Pons (tissue), 1 donor: ENCODE measurements around the gene MBNL2.

Experiments used
- DNase-seq: peaks from one replicate; pipeline ENCODE4 v3.0.0-alpha.2; 2016; ENCODE audit warnings: low spot score

MBNL2 gene

DNA sequence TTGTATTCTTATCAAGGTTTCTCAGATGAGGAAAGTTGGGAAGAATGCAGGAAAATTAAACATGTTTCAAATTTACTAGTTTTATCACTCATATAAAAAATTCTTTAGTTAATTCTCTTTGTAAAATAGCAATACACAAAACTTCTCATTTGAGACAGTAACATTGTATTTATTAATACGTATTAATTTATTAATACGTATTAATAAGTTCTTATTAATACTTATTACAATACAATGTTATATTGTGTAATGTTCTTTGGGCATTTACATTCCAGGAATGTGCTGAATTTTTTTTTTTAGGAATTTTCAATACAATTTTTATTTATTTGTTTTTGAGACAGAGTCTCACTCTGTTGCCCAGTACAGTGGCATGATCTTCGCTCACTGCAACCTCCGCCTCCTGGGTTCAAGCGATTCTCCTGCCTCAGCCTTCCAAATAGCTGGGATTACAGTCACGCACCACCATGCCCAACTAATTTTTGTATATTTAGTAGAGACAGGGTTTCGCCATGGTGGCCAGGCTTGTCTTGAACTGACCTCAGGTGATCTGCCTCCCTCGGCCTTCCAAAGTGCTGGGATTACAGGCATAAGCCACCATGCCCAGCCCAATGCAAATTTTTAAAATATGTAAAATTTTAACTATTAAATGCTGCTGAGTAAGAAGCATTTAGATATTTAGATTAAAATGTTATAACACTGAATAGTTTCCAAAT is 31.6 kb downstream of the MBNL2 start:
- DNase-seq: no peak

DNA sequence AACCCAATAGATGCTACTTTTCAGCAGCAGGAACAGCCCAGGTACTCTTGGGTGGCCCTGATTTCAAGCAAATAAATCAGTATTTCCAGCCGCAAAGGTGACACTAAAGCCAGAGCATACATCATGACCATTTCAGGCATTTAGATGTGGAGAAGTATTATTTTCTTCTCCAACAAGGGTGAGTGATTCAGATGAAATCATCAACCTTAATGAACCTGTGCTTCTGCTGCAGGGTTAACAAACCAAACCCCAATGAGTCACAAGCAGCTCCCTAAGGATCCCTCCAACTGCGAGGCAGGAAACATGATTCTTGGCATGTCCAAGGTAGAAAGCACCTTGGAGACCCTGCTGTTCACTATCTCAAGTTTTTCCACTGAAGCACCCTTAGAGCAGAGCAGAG is 32.7 kb downstream of the MBNL2 start:
- no peak for DNase-seq

DNA sequence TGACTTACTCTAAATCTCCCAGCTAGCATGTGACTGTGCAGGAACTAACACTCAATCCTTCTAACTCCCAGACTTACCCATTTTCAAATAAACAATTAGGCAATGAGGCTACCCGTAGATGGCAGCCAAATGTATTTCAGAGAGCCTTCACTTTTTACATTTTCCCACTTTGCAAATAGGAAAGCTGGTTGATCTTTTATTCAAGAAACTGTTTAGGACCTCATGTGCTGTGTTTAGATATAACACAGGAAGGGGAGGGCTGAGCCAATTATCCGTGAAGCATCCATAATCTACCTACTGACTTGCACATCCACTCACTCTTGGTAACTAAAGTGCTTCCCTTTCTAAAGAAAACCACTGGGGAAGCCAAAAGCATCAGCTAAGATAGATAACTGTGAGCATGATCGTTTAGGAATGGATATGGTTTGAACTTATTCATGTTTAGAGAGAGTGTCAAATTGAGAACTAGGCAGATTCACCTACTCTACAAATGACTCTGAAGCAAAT is 33.4 kb downstream of the MBNL2 start:
- DNase-seq: no peak

DNA sequence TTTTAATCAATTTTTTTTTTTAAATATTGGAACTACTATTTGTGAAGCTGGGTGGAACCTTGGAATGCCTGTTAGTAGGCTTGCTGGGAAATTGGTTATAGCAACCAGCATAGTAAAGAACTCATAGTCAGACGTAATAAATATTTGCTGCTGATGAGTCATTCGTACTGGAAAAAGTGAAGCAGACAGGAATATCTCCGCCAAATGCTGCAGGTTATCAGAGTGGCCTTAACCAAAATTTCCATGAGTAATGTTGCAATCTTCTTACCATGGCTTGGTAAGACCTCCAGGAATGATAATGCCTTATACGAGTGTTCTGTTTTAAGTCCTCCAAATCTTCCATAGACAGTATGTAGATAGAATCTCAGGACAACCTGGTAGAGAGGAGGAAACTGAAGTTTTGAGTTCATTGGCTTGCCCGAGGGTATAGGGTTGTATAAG is 34.2 kb downstream of the MBNL2 start:
- DNase-seq: no peak

DNA sequence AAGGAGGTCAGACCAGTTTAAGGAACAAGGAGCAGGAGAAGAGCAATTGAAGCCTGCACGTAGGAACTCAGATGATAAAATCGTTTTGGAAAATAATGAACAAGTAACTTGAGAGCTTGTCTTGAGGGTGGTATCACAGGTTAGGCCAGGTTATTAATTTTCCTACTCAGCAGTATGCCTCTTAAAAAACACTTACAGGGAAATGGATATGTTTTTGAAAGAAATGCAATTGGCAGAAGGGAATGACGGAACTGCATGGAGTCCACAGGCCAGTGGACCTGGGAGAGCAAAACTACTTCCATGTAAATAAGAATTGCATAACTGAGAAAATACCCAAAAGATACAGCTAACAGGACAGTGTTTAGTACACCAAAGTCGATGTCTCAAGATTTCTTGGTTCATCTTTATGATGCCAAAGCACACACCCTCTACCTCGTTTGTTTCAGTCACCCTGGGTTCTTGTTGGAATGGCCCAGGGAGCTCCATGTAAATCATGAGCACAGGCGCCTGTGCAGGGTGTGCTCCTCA is 35.2 kb downstream of the MBNL2 start:
- no peak for DNase-seq

DNA sequence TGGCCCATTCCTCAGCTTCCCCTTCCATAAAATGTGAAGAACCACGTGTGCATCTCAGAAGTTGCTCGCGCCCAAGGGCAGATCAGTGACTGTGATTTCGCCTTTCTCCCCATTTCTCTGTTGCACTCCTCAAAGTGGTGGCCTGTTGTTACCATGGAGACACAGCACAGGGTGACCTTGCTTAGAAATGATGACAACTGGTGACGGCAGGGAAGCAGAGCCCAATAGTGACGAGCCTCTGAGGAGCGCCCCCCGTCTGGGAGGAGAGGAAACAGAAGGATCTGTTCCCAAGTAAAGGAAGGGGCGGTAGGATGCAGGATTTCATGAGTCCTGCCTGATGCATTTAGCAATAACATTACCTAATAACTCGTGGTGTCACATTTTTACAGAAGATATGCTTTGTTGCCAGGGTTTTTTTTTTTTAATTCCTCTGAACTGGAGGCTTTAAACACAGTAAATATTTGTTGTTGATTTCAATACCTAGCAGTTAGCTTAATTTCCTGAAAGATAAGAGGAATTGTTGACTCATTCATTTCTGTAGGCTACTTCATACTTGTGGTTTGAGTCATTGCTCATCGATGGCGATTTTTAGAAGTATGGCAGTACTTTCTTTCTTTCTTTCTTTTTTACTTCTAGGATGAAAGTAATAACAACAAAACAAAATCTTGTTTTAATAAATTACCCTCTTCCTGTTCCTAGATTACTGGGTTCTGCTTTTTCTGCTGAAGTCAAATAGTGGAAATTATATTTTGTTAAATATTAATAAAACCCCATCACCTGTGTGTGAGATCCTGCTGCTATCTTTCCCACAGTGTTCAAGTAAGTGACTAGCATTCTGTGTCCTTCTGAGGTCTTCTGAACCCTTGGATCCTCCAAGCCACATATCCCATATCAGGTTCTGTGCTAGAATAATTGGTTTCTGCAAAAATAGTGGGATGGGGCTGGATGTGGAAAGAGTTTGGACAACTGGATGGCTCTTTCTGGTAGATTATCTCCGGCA is 36.0 kb downstream of the MBNL2 start:
- no peak for DNase-seq

DNA sequence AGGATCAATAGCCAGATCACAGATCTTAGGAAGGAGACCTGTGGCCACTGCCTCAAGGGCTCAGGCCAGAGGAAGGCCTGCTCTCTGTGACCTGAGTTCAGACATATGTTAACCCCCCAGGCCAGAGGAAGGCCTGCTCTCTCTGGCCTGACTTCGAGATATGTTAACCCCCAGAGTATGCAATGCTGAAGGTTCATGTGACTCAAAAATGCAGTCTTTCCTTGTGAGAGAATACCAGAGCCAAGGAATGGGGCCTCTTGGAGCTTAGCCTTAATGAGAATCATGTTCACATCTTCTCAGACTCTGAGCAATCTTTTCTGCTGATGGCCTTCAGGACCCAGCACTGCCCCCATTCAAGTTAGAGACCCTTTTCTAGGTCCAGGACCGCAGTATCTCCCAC is 36.7 kb downstream of the MBNL2 start:
- no peak for DNase-seq

DNA sequence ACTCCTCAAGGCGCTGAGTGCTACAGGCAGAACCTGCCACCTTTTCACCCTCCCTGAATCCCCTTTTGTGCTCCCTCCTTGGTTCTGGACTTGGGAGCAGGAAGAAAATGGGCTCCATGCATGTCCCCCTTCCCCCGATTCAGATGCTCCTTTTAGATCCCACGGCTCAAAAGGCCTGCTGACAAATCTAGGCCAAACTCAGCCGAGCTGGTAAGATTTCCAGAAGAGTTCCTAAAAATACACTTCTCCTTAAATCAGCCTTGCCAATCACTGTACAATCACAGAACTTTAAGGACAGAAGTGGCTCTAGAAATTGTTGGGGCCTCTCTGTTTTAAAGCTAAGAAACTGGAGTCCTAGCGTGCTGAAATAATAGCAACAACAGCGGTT is 37.3 kb downstream of the MBNL2 start:
- DNase-seq: no peak

DNA sequence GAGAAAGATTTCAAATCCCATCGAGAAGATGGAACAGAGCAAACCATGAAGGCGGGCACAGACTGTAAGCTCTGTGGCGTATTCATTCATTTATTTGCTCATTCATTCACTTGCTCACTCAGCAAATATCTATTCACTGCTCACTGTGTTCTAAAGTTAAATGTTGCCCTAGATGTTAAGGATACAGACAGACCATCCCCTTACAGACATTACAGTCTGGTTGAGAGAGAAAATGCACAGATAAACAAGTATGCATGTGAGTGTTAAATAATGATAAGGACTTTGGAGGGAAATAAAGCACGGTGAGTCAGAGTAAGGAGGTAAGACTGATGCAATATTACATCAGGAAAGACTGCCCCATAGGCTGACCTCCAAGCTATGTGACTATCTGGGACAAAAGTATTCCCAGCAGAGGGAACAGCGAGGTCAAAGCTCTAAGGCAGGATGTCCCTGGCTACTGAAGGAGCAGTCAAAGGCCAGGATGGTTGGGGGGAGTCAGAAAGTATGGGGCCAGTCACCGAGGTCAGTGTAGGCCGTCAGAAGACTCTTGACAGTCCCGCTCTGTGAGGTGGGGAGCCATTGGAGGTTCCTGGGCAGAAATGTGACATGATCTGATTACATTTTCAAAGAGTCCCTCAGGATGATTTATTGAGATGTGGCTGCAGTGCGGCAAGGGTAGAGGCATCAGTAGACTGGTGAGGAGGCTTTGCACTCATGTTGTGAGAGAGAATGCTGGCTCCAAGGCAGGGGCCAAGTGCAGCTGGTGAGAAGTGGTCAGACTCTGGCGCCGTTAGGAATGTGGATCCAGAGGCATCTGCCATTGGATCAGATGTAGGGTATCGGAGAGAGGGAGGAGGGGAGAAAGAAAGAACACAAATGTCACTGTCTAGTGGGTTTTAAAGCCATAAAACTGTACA is 37.9 kb downstream of the MBNL2 start:
- DNase-seq: no peak

DNA sequence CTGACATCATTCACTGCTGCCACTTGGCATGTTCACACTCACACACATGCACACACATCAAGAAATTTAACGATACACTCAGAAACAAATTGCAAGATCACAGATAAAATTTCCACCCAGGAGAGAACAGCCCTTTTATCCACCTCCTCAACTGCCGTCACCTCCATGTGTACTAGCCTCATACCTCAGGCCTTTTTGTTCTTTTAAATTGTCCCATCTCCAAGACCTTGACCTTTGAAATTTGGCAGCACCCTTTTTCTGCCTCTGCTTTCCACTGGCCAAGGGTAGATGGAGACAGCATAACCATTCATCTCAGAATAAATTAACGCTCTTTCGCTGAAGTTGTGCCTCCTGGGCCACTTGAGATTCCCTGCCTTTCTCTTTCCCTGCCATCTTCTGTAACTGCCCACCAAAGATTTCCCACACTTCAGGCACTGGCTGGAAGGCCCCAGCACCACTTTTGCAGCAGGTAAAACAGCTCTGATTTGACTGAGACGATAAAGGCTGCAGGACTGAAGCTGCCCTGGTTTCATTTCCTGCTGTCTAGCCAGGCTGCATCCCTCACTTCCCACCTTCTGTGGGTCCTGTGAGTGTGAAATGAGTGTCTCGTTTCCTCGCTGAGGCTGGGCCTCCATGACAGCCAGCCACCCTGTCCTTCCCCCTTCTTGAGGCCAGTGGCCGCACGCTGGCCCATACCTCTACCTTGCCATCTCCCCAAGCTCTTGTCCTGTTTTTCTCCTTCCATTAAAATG is 39.3 kb downstream of the MBNL2 start:
- DNase-seq: no peak

DNA sequence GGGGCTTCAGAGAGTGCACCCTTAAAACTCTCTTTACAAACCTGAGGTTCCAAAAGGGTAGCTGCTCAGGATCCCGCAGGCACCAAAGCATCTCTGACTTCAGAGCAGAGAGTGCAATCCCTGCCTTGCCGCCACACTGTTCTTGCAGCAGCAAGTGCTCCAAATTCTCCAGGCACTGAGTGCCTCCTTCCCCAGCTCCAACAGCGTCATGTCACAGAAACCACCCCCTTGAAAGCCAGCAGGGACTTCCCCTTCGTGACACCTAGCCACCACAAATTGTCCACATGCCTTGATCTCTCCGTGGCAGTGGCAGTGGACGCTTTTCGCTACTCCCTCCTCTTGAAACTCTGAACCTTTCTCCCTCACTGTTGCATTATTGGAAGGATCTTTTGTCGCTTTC is 39.9 kb downstream of the MBNL2 start:
- DNase-seq: no peak

DNA sequence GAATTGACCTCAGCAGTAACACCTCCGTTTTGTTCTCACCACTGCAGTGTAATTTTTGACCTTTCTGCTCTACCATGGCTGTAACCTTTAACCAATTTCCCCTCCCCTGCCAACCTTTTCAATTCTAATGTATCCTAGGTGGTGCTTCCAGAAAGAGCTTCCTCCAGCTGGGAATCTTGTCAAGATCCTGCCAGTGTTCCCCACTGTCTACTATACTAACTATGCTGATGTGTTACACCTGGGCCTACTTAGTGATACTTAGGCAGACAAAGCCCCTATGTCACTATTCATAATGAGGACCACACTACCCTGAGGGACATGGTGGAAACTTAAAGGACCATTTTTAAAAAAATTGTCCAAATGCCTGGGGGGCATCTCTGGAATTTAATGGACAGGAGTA is 41.0 kb downstream of the MBNL2 start:
- no peak for DNase-seq

DNA sequence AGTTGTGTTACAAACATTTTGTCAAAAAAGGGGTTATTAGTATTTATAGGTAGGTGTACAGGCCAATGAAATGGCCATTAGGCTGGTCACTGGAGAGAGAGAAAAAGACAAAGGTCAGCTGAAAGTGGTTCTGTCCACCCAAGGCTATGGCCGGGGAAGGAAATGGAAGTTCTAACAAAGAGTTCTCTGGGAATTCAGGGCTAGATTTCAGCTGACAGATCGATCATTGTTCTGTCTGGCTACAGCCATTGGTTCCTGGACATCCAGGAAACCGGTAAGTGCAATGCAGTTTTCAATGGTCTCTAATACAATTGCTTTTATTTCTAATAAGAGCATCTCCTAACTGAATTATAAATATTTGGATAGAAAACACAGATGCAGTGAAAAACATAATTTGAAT is 42.5 kb downstream of the MBNL2 start:
- no peak for DNase-seq

DNA sequence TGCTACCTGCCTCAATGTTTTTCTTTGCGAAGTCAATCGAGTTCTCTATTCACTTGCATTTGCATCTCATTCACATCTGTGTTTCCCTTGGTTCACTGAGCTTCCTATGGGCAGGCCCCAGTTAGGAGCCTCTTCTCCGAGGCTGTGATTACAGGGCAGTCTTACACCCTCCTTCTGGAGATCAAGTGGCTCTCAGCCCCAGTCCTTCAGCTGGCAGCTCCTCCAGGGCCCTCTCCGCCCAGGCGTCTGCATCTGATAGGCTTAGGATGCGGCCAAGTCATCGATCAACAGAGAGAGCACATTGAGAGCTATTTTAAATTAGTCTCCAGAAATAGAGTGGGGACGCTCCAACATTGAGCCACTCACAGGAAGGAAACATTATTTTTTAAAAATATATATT is 44.2 kb downstream of the MBNL2 start:
- no peak for DNase-seq

DNA sequence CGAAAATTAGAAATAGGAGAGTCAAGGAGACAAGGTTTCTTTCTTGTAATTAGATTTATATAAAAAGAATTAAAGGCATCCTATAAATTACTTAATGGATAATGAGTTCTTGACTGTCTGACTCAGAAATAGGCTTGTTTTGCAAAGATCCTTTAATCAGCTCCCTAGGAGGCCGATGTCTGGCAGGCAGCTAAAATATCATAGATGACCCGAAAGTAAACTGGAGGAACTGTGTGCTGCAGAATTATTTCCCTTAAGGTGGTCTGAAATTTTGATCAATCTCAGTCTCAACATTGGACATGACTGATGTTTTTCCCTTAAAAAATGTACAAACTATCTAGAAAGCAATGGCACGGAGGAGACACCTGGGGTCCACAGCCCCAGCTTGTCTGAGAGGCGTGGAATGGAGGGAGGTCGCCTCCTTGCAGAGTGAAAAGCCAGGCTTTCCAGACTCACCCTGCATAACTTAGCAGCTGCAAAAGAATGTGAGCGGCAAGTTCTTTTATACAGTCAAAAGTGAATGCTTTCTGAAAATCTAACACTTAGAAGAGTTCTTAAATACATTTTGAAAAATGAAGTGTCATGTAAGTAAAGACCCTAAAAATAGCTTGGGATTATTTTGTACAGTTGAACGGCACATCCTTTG is 44.8 kb downstream of the MBNL2 start:
- DNase-seq: no peak

DNA sequence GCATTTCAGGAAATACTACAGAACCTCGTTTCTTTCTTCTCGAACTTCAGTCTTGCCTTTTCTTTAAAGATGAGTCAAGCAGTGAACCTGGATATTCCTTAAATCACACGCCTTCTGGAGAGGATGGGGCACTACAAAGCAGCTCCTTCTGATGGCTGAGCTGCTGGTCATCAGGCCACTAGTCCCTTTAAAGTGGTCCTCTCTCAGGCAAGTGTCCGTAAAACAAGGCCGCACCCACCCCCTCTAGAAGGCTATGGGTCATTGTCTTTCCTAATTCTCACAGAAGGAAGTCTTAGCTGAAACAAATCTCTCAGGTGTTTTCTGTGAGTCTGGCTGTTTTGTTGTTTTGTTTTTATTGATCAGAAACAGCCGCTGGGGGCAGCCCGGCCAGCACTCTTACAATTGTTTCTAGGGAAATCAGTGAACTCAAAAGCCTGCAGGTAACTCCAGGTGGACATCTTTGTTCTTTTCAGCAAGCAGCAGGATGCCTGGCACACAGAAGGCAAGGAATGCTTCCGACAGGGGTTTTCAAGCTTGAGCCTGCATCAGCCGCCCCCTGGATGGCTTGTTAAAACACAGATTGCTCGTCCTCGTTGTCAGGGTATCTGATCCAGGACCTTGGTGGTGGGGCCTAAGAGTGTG is 45.4 kb downstream of the MBNL2 start:
- DNase-seq: no peak

DNA sequence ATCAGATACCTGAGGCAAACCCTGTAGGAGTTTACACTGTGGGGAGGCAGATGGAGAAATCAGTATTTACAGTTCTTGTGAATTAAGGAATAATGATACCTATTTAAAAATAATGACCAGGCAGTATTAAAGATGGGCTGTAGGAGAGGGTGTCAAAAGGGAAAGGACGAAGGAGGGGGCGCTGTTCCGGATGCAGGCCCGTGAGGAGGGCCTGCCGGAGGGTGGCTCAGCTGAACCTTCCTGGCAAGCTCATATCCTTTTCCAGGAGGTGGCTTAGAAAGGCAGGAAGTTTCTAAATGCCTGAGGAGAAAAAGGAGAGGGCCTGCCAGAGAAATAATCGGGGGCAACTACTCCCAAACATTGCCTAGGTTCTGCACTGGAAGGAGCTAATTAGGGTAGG is 46.6 kb downstream of the MBNL2 start:
- no peak for DNase-seq

DNA sequence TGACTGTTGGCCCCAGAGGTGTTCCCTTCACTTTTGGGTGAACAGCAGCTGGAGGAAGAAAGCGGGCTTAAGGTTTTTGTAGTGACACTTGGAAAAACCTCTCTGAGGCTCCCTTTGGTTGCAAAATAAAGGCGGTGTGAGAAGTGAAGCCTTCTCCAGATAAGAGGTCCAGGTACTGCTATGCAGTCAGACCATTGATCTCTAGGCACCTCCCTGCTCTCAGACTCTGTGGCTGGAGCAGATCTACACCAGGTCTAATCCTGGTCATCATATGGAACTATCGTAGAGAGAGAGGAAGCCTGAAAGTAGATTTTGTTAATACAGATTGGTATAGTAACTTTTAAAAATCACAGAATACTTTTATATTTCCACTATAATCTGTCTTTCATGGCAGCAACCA is 47.5 kb downstream of the MBNL2 start:
- no peak for DNase-seq

DNA sequence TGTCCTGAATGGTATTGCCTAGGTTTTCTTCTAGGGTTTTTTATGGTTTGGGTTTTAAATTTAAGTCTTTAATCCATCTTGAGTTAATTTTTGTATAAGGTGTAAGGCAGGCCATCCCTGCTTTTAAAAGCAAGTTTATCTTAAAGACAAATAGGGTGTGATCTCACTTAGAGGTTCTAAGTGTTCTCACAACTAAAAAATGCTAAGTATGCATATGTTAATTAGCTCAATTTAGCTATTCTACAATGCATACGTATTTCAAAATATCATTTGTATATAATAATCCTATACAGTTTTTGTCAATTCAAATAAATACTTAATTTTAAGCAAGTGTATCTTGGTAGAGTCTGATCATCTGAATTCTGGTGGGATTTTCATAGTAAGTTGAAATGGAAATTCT is 50.4 kb downstream of the MBNL2 start:
- DNase-seq: no peak

DNA sequence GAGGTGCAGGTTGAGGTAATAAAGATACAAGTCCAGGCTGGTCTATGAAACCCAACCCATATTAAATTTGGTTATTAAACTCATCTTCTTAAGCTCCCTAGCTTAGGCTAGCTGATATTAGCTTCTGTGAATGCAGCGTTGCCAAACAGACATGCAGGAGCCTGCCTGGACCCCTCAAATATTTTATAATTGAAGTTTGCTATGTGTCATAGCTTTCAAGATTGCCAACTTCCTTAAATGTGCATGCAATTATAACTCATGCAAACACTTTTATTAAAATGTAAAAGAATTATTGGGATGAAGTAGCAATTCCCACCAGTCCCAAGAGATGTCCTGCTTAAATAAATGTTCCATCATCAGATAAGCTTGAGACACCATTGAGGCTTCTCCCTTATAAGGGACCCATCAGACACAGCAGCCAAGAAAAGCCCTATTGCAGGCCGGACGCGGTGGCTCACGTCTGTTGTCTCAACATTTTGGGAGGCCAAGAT is 51.3 kb downstream of the MBNL2 start:
- DNase-seq: no peak
